Gastrocnemius medialis (tissue), 4 donors: ENCODE data around the gene SYNDIG1L.

Experiments used
- CTCF ChIP-seq, 5 experiments: fragments of 450-650 bp in 3 of 5; fragments of 200-600 bp in 2 of 5; sonication (generic) in 2 of 5; IDR thresholded peaks in 4 of 5; conservative IDR thresholded peaks in 1 of 5; 1 replicate in 4 of 5; 2 replicates in 1 of 5; pipeline ENCODE4 v1.5.1; 2016 to 2019; ENCODE audit warnings: antibody characterized with exemption in 5 of 5, mild to moderate bottlenecking in 3 of 5, moderate library complexity in 3 of 5
- POLR2A ChIP-seq, 2 donors: fragments of 450-650 bp; IDR thresholded peaks; one replicate each; pipeline ENCODE4 v1.6.1; 2017; ENCODE audit warnings: antibody characterized with exemption in 2 of 2, mild to moderate bottlenecking in 2 of 2, moderate library complexity in 2 of 2

DNA sequence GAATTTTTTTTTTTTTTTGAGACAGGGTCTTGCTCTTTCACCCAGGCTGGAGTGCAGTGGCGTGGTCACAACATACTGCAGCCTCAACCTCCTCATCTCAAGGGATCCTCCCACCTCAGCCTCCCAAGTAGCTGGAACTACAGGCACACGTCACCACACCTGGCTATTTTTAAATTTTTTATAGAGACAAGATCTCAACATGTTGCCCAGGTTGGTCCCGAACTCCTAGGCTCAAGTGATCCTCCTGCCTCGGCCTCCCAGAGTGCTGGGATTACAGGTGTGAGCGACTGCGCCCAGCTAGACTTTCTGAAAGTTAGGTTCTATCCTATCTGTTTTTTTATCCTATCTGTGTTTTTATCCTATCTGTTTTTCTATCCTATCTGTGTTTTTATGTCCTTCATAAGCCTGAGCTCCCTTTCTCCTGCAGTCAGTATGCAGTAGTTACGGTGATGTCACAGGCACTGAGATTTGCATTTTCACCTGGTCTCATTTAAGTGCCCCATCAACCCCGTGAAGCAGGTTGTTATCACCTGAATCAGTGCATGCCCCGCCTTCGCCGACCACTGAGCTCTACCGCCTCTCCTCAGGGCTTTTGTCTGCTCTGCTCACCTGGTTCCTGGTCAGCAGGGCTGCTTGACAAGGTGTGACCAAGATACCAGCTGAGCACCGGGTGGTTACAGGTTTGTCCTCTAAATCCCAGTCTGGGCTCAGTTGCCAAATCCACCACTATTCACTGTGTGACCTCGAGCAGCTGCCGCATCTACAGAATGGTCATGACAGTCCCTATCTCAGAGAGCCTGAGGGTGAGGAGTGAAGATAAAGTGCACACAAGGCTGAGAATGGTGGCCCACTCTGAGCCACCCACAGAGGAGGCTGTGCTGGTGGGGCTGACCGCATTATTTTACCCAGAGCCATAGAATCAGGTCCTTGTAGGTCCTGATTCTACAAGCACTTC lies 33.1 kb downstream of the SYNDIG1L start:
- TF ChIP-seq CTCF (IDR thresholded peaks at IDR 0.05 in 4 of 5, conservative IDR thresholded peaks at IDR 0.05 in 1 of 5) (no peak), POLR2A (IDR thresholded peaks at IDR 0.05) (no peak)
